Osteoblast (primary cell): ENCODE data around the gene CCDC138. TPM values are rescaled to one million over a fixed set of nuclear protein-coding genes. Genes with fewer than 3 reads are reported as not detected.

Experiments
- DNase-seq: peaks from one replicate; pipeline ENCODE4 v3.0.0; 2011; ENCODE audit warnings: low spot score, mixed read lengths; ENCODE audit not compliant: insufficient read length; ENCODE audit errors: missing footprints
- H2AFZ ChIP-seq: 2 replicates; pipeline ENCODE4 v1.6.0; 2011; ENCODE audit warnings: mild to moderate bottlenecking, low read length
- H3K27ac ChIP-seq: 2 replicates; pipeline ENCODE4 v1.5.1; 2011; ENCODE audit warnings: mild to moderate bottlenecking, low read depth, low read length, moderate library complexity
- H3K27me3 ChIP-seq: 2 replicates; pipeline ENCODE4 v1.6.0; 2012; ENCODE audit warnings: mild to moderate bottlenecking, control low read depth, inconsistent platforms, low read length, moderate library complexity; ENCODE audit not compliant: insufficient read depth
- H3K36me3 ChIP-seq: 2 replicates; pipeline ENCODE4 v1.5.1; 2011; ENCODE audit warnings: mild to moderate bottlenecking, low read length, control low read depth, moderate library complexity; ENCODE audit not compliant: insufficient read depth
- H3K4me1 ChIP-seq: 2 replicates; pipeline ENCODE4 v1.5.1; 2011; ENCODE audit warnings: mild to moderate bottlenecking, low read length, control low read depth, moderate library complexity; ENCODE audit not compliant: insufficient read depth
- H3K4me2 ChIP-seq: 2 replicates; pipeline ENCODE4 v1.6.0; 2011; ENCODE audit warnings: mild to moderate bottlenecking, low read length; ENCODE audit not compliant: insufficient read depth
- H3K4me3 ChIP-seq: fragments of 200-600 bp; sonication (generic); 3 replicates; pipeline ENCODE4 v1.5.1; 2012; ENCODE audit warnings: mild to moderate bottlenecking, low read length, inconsistent platforms; ENCODE audit not compliant: insufficient read depth
- H3K79me2 ChIP-seq: 2 replicates; pipeline ENCODE4 v1.6.0; 2012; ENCODE audit warnings: mild to moderate bottlenecking, low read length, control low read depth, inconsistent platforms; ENCODE audit not compliant: insufficient read depth
- H3K9me3 ChIP-seq: 2 replicates; pipeline ENCODE4 v1.5.1; 2011; ENCODE audit warnings: low read depth, low read length, control low read depth
- H4K20me1 ChIP-seq: 2 replicates; pipeline ENCODE4 v1.6.0; 2012; ENCODE audit warnings: mild to moderate bottlenecking, low read length, control low read depth; ENCODE audit not compliant: insufficient read depth
- CTCF ChIP-seq: IDR thresholded peaks from 2 replicates; pipeline ENCODE4 v1.5.1; 2011; ENCODE audit warnings: mild to moderate bottlenecking, low read depth, low read length, moderate library complexity; ENCODE audit errors: extremely low read depth
- total RNA-seq: library from RNA; depleted of rRNA; stranded (reverse); fragments of >200 nt; gene quantifications from 2 replicates; pipeline ENCODE4 v1.2.3, GENCODE V29; 2012

CCDC138 gene
- total RNA-seq, 1 donor = 5.1 TPM

GRCh38 chr2:108919571-108920373, 133.2 kb downstream of the CCDC138 start:
- Histone ChIP-seq H3K79me2 (no peaks in the 10 kb centered on the region), H3K4me1 (no peaks in the 10 kb centered on the region), H3K4me2 (no peak overlapping the region), H3K36me3 (no peaks in the 10 kb centered on the region), H3K9me3 (no peaks in the 10 kb centered on the region), H3K4me3 (no peak overlapping the region), H3K27ac (no peak overlapping the region), H3K27me3 (peaks cover 10% of the 10 kb centered on the region), H2AFZ (no peak overlapping the region), H4K20me1 (no peaks in the 10 kb centered on the region)
- no peak for TF ChIP-seq CTCF
- DNase-seq = peak; percentile 27

- H3K27ac ChIP-seq = no peak overlapping the region
- H3K27me3 ChIP-seq = peaks cover 10% of the 10 kb centered on the region
- H3K79me2 ChIP-seq = no peaks in the 10 kb centered on the region
- no peak for TF ChIP-seq CTCF
- no peak overlapping the region for H3K4me3 ChIP-seq
- no peaks in the 10 kb centered on the region for H3K4me1 ChIP-seq
- DNase-seq = peak; percentile 22
- no peaks in the 10 kb centered on the region for H3K36me3 ChIP-seq
- H3K4me2 ChIP-seq = no peak overlapping the region
- H3K9me3 ChIP-seq = no peaks in the 10 kb centered on the region
- no peaks in the 10 kb centered on the region for H4K20me1 ChIP-seq
- H2AFZ ChIP-seq = no peak overlapping the region
Measured at GRCh38 chr2:108920686-108921085, 134.1 kb downstream of the CCDC138 start.

GRCh38 chr2:108921096-108922030, 134.8 kb downstream of the CCDC138 start:
- Histone ChIP-seq H3K4me1 (no peaks in the 10 kb centered on the region), H3K36me3 (no peaks in the 10 kb centered on the region), H4K20me1 (no peaks in the 10 kb centered on the region), H3K27ac (no peak overlapping the region), H3K27me3 (peaks cover 12% of the 10 kb centered on the region), H3K9me3 (no peaks in the 10 kb centered on the region), H3K79me2 (no peaks in the 10 kb centered on the region), H2AFZ (no peak overlapping the region), H3K4me2 (no peak overlapping the region), H3K4me3 (no peak overlapping the region)
- DNase-seq = peak; percentile 32
- TF ChIP-seq CTCF = no peak
